A549 (cell line): Measurements from ENCODE around the gene TAF9. TPM values are rescaled to one million over a fixed set of nuclear protein-coding genes. Genes with fewer than 3 reads are reported as not detected.

Source experiments
- ATAC-seq, 2 experiments: fragments of 200-7000 bp in 1 of 2; fragments of >200 bp in 1 of 2; cut with Nextera tagmentation in 1 of 2; cut with Tn5 transposase in 1 of 2; 3 replicates each; pipeline versions ENCODE4 v1.8.0 to v1.9.1; 2018 to 2020; ENCODE audit warnings: mild to moderate bottlenecking in 1 of 2, moderate library complexity in 1 of 2
- CTCF ChIA-PET: fragments of 300-600 bp; sonication (Branson Sonifier 250); formaldehyde crosslinking; extraction: SDS; loops from one replicate; lab custom pipeline; 2021; ENCODE audit warnings: antibody characterized with exemption, inconsistent platforms; lab: Yijun Ruan, JAX
- POLR2A ChIA-PET: fragments of 350-600 bp; formaldehyde crosslinking; extraction: SDS; loops from one replicate; lab custom pipeline; 2021; ENCODE audit warnings: antibody characterized with exemption, inconsistent platforms; lab: Yijun Ruan, JAX
- DNase-seq, 2 experiments: peaks; one replicate each; pipeline versions ENCODE4 v3.0.0 to v3.0.0-alpha.2; 2011 to 2016; ENCODE audit warnings: low read depth in 1 of 2, low spot score in 1 of 2
- FAIRE-seq: peaks from 2 replicates; lab custom pipeline; 2011; peaks lifted over from hg19 to GRCh38; lab: Jason Lieb, UNC
- H3K27ac ChIP-seq, 2 experiments: fragments of >200 bp; sonication (Bioruptor Twin); formaldehyde crosslinking; 3 replicates each; pipeline ENCODE4 v1.5.1; 2016 to 2017
- H3K4me1 ChIP-seq: fragments of >200 bp; sonication (Bioruptor Twin); formaldehyde crosslinking; 3 replicates; pipeline ENCODE4 v1.6.1; 2016
- H3K4me2 ChIP-seq: fragments of >200 bp; sonication (Bioruptor Twin); formaldehyde crosslinking; 3 replicates; pipeline ENCODE4 v1.6.1; 2016
- H3K4me3 ChIP-seq: fragments of >200 bp; sonication (Bioruptor Twin); formaldehyde crosslinking; 3 replicates; pipeline ENCODE4 v1.5.1; 2016
- H3K9me3 ChIP-seq: fragments of >200 bp; sonication (Bioruptor Twin); formaldehyde crosslinking; 3 replicates; pipeline ENCODE4 v1.6.1; 2016
- ATOH8 ChIP-seq: fragments of 250-450 bp; sonication (Bioruptor Pico); IDR thresholded peaks from 2 replicates; pipeline ENCODE4 v1.5.0; 2020; ENCODE audit warnings: low read depth, mild to moderate bottlenecking, moderate library complexity
- BCL3 ChIP-seq: fragments of >200 bp; sonication (Bioruptor Twin); formaldehyde crosslinking; IDR thresholded peaks from 3 replicates; pipeline ENCODE4 v1.6.1; 2016
- BHLHE40 ChIP-seq: IDR thresholded peaks from 2 replicates; pipeline ENCODE4 v1.6.1; 2012; ENCODE audit warnings: low read depth, low read length, inconsistent platforms
- EHF ChIP-seq: fragments of 250-450 bp; sonication (Bioruptor Pico); IDR thresholded peaks from 2 replicates; pipeline ENCODE4 v1.5.0; 2020; ENCODE audit warnings: mild to moderate bottlenecking
- EHMT2 ChIP-seq: fragments of 200-600 bp; sonication (generic); IDR thresholded peaks from 2 replicates; pipeline ENCODE4 v1.6.1; 2016; ENCODE audit warnings: antibody characterized with exemption, low read depth, mild to moderate bottlenecking, moderate library complexity
- ELK1 ChIP-seq: fragments of 150-350 bp; IDR thresholded peaks from 2 replicates; pipeline ENCODE4 v1.6.1; 2014; ENCODE audit warnings: low read depth, mild to moderate bottlenecking, low read length
- EP300 ChIP-seq, 2 experiments: fragments of >200 bp; sonication (Bioruptor Twin); formaldehyde crosslinking; IDR thresholded peaks; 2 replicates in 1 of 2; 3 replicates in 1 of 2; pipeline ENCODE4 v1.6.1; 2016 to 2017
- ESRRA ChIP-seq: fragments of 150-350 bp; IDR thresholded peaks from 2 replicates; pipeline ENCODE4 v1.6.1; 2014; ENCODE audit warnings: mild to moderate bottlenecking, low read length, borderline replicate concordance
- FOSL2 ChIP-seq, 2 experiments: fragments of 450-650 bp in 1 of 2; fragments of >200 bp in 1 of 2; sonication (Bioruptor Twin) in 1 of 2; formaldehyde crosslinking; IDR thresholded peaks; 2 replicates each; pipeline versions ENCODE4 v1.5.0 to v1.6.1; 2016 to 2020; ENCODE audit warnings: mild to moderate bottlenecking in 1 of 2, moderate library complexity in 1 of 2
- FOXS1 ChIP-seq: fragments of 250-450 bp; sonication (Bioruptor Pico); IDR thresholded peaks from 2 replicates; pipeline ENCODE4 v1.5.0; 2020; ENCODE audit warnings: mild to moderate bottlenecking, moderate library complexity
- HOXB5 ChIP-seq: fragments of 250-450 bp; sonication (Bioruptor Pico); IDR thresholded peaks from 2 replicates; pipeline ENCODE4 v1.5.0; 2020; ENCODE audit warnings: mild to moderate bottlenecking, moderate library complexity
- JUNB ChIP-seq: fragments of >200 bp; sonication (Bioruptor Twin); formaldehyde crosslinking; IDR thresholded peaks from 2 replicates; pipeline ENCODE4 v1.6.1; 2016
- MAFK ChIP-seq: fragments of 450-650 bp; IDR thresholded peaks from 2 replicates; pipeline ENCODE4 v1.6.1; 2014; ENCODE audit not compliant: partially characterized antibody
- NFE2L2 ChIP-seq: fragments of 150-350 bp; conservative IDR thresholded peaks from 2 replicates; pipeline ENCODE4 v1.6.1; 2014; ENCODE audit warnings: low read length
- PHF8 ChIP-seq: fragments of 200-600 bp; sonication (generic); IDR thresholded peaks from 2 replicates; pipeline ENCODE4 v1.6.1; 2016; ENCODE audit warnings: low read depth, mild to moderate bottlenecking, antibody characterized with exemption, moderate library complexity, borderline replicate concordance
- REST ChIP-seq: fragments of 200-600 bp; sonication (generic); IDR thresholded peaks from 2 replicates; pipeline ENCODE4 v1.6.1; 2016; ENCODE audit warnings: antibody characterized with exemption, mild to moderate bottlenecking, moderate library complexity
- RNF2 ChIP-seq: fragments of 200-600 bp; sonication (generic); IDR thresholded peaks from 2 replicates; pipeline ENCODE4 v1.6.1; 2016; ENCODE audit warnings: low read depth, mild to moderate bottlenecking, antibody characterized with exemption, moderate library complexity, borderline replicate concordance
- SMC3 ChIP-seq: fragments of >200 bp; sonication (Bioruptor Twin); formaldehyde crosslinking; IDR thresholded peaks from 3 replicates; pipeline ENCODE4 v1.6.1; 2018; ENCODE audit warnings: inconsistent platforms
- TFCP2L1 ChIP-seq: fragments of 250-450 bp; sonication (Bioruptor Pico); IDR thresholded peaks from 2 replicates; pipeline ENCODE4 v1.5.0; 2021; ENCODE audit warnings: mild to moderate bottlenecking
- TP53 ChIP-seq: fragments of 250-450 bp; sonication (Bioruptor Pico); IDR thresholded peaks from 2 replicates; pipeline ENCODE4 v1.5.0; 2021; ENCODE audit warnings: mild to moderate bottlenecking, moderate library complexity
- USF2 ChIP-seq: fragments of 450-650 bp; IDR thresholded peaks from 2 replicates; pipeline ENCODE4 v1.6.1; 2014; ENCODE audit warnings: antibody characterized with exemption
- WGBS: methylation state at CpG from one replicate; pipeline ENCODE4 v1.1.6; 2017; ENCODE audit errors: missing lambda C conversion rate; 5-methylcytosine and 5-hydroxymethylcytosine counted together
- polyA plus RNA-seq, 4 experiments: library from polyadenylated mRNA; depleted of rRNA in 3 of 4; stranded (reverse); fragments of >200 nt; fragmentation: RNase III in 1 of 4; extraction: RNeasy Plus Mini Kit Qiagen cat#74134 plus additional on column Dnase treatment in 1 of 4; gene quantifications; 2 replicates in 3 of 4; 3 replicates in 1 of 4; pipeline ENCODE4 v1.2.3, GENCODE V29; 2011 to 2017

TAF9 gene
- polyA plus RNA-seq, 2 of the 4 experiments (the other 2 are of a cell fraction), result 112 to 269 TPM

GRCh38 chr5:69416180-69416579 is 46.9 kb upstream of the TAF9 start:
- POLR2A ChIA-PET, result no interaction called here

GRCh38 chr5:69415584-69415958 is 46.3 kb upstream of the TAF9 start:
- Histone ChIP-seq H3K27ac (peak overlapping the region; percentile 77 to 89), H3K4me1 (peaks cover 7% of the 10 kb centered on the region; the same call in 1 of the 3 replicates), H3K9me3 (no peaks in the 10 kb centered on the region), H3K4me2 (peak overlapping the region; percentile 87), H3K4me3 (peak overlapping the region; percentile 76)
- no peak for DNase-seq
- WGBS, result 56% methylated on average over 18 of the region's 18 CpGs
- POLR2A ChIA-PET, result no interaction called here
- CTCF ChIA-PET, result interaction anchor here (1.1 to 1.4 kb wide), 3 partner anchors 68 to 81 kb away, joined by 3 to 4 read pairs (median 3); no protein-coding TSS in a partner anchor
- TF ChIP-seq EP300 (IDR thresholded peaks at IDR 0.05) (no peak), HOXB5 (CRISPR knock-in tag) (no peak), NFE2L2 (no peak), REST (no peak)
- no peak for FAIRE-seq
- ATAC-seq, result no peak

More at GRCh38 chr5:69416180-69416579, 46.9 kb upstream of the TAF9 start:
- ATAC-seq (no peak), DNase-seq (no peak), FAIRE-seq (no peak)
- no peak for TF ChIP-seq ELK1
- TF ChIP-seq EHMT2, result no peak
- TF ChIP-seq BHLHE40, result no peak
- TF ChIP-seq FOXS1 (CRISPR knock-in tag), result no peak
- no peak for TF ChIP-seq BCL3
- no peak for TF ChIP-seq EHF (CRISPR knock-in tag)
- TF ChIP-seq PHF8, result no peak
- TF ChIP-seq HOXB5 (CRISPR knock-in tag), result no peak
- Histone ChIP-seq H3K4me1 (peaks cover 7% of the 10 kb centered on the region; the same call in 1 of the 3 replicates), H3K9me3 (no peaks in the 10 kb centered on the region), H3K4me3 (no peak overlapping the region; the same call in 2 of the 3 replicates), H3K4me2 (peak overlapping the region; percentile 87; the same call in 2 of the 3 replicates), H3K27ac (no peak overlapping the region)
- WGBS, result 89% methylated on average over 6 of the region's 6 CpGs
- CTCF ChIA-PET, result interaction anchor here (1.3 to 1.4 kb wide), 2 partner anchors 77 to 81 kb away, joined by 3 read pairs; no protein-coding TSS in a partner anchor

GRCh38 chr5:69414885-69415583 is 45.7 kb upstream of the TAF9 start, which contains the start of gene MARVELD2:
MARVELD2 (plus strand) TSS chr5:69415116; CDS start chr5:69419386, 4,270 bp downstream.
- DNase-seq (peak; percentile 77 to 85), FAIRE-seq (no peak), ATAC-seq (peak; percentile 99)
- ChIA-PET CTCF (interaction anchor here (0.7 to 1.3 kb wide), 4 partner anchors 16 to 82 kb away, joined by 3 to 4 read pairs (median 3); no protein-coding TSS in a partner anchor), POLR2A (interaction anchor here (0.6 kb wide), 1 partner anchor 80 kb away, joined by 3 read pairs; no protein-coding TSS in a partner anchor)
- Histone ChIP-seq H3K4me2 (peak within 1 kb of the TSS; percentile 87), H3K4me1 (peaks cover 7% of the 10 kb centered on the region; the same call in 1 of the 3 replicates), H3K27ac (peak within 1 kb of the TSS; percentile 77 to 89), H3K9me3 (no peaks in the 10 kb centered on the region), H3K4me3 (peak within 1 kb of the TSS; percentile 76)
- 2% methylated on average over 34 of the region's 78 CpGs for WGBS
- no peak for TF ChIP-seq FOSL2 (IDR thresholded peaks at IDR 0.05)
- TF ChIP-seq FOSL2 (CRISPR knock-in tag; IDR thresholded peaks at IDR 0.05), result no peak
- TF ChIP-seq JUNB, result no peak
- 0 out of 3 replicates have a peak, but pooled peaks have one; percentile 24 for TF ChIP-seq BCL3
- TF ChIP-seq ATOH8 (CRISPR knock-in tag), result no peak
- no peak for TF ChIP-seq RNF2
- TF ChIP-seq SMC3, result peak; percentile 82
- peak; percentile 60 for TF ChIP-seq USF2
- peak; percentile 61 for TF ChIP-seq PHF8
- no peak for TF ChIP-seq ESRRA
- TF ChIP-seq TFCP2L1 (CRISPR knock-in tag), result no peak
- no peak for TF ChIP-seq MAFK
- TF ChIP-seq TP53 (CRISPR knock-in tag), result no peak
- TF ChIP-seq NFE2L2, result no peak
